Measurements from ENCODE around the gene PRDM16. TPM values are rescaled to one million over a fixed set of nuclear protein-coding genes. Genes with fewer than 3 reads are reported as not detected.

PRDM16 gene
- total RNA-seq, 1 experiment from 2014 or later, result 6.1 TPM

DNA sequence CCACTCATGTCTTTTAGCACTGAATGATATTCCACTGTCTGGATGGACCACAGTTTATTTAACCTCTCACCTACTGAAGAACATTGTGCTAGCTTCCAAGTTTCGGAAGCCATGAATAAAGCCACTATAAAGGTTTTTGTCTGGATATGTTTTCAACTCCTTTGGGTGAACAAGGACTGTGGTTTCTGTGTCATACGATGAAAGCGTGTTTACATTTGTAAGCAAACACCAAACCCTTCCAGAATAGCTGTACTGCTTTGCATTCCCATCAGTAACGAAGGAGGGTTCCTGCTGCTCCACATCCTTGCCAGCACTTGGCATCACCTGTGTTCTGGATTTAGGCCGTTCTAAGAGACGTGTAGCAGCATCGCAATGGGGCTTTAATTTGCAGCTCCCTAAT lies 374.8 kb downstream of the PRDM16 start:
- no peaks in the 10 kb centered on the region for H3K9me3 ChIP-seq (ENCODE audit: control insufficient read depth in 1 of 2, insufficient read depth in 1 of 2, low read depth in 1 of 2, low read length in 2 of 2)
- H3K9ac ChIP-seq (ENCODE audit: low read length), result no peak overlapping the region
- no peaks in the 10 kb centered on the region for H3K9me2 ChIP-seq (ENCODE audit: insufficient read depth)
- H3K4me3 ChIP-seq (replicated peaks in 1 of 2; ENCODE audit: low read depth in 1 of 2, low read length in 2 of 2), result no peak overlapping the region
- RAD21 ChIA-PET (ENCODE audit: low non-redundant PET in 1 of 2, low total read pairs in 2 of 2, uncharacterized antibody in 2 of 2, unreplicated experiment in 2 of 2), result no interaction called here
- no TSS peak for BruUV-seq (replicated peaks)
- no peaks in the 10 kb centered on the region for H3K4me1 ChIP-seq (ENCODE audit: control insufficient read depth in 1 of 2, insufficient read depth in 2 of 2, low read length in 2 of 2)
- TF ChIP-seq YY1 (IDR thresholded peaks at IDR 0.05; ENCODE audit: extremely low read depth, insufficient replicate concordance, low read depth, low read length), result no peak
- no peak for TF ChIP-seq EZH2phosphoT487 (IDR thresholded peaks at IDR 0.05; ENCODE audit: borderline replicate concordance)
- TF ChIP-seq, protein P1, sequence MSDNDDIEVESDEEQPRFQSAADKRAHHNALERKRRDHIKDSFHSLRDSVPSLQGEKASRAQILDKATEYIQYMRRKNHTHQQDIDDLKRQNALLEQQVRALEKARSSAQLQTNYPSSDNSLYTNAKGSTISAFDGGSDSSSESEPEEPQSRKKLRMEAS (IDR thresholded peaks at IDR 0.05), result no peak
- no peak for TF ChIP-seq ZNF274 (IDR thresholded peaks at IDR 0.05; ENCODE audit: low read depth, low read length)
- TF ChIP-seq SP1 (IDR thresholded peaks at IDR 0.05; ENCODE audit: low read depth), result no peak
- TF ChIP-seq EGR1 (IDR thresholded peaks at IDR 0.05; ENCODE audit: low read depth), result no peak
- TF ChIP-seq RAD21 (IDR thresholded peaks at IDR 0.05; ENCODE audit: low read depth), result no peak
- no peak for TF ChIP-seq SRF (IDR thresholded peaks at IDR 0.05; ENCODE audit: low read depth)
- TF ChIP-seq CBX3 (IDR thresholded peaks at IDR 0.05; ENCODE audit: low read depth), result no peak
- TF ChIP-seq POLR2AphosphoS5 (IDR thresholded peaks at IDR 0.05; ENCODE audit: low read depth, low read length), result no peak
- TF ChIP-seq JUND (IDR thresholded peaks at IDR 0.05), result no peak
- TF ChIP-seq EZH2 (IDR thresholded peaks at IDR 0.05), result no peak
- no peak for TF ChIP-seq ELF1 (IDR thresholded peaks at IDR 0.05; ENCODE audit: borderline replicate concordance, low read depth)
- CTCF ChIA-PET, result no interaction called here
- POLR2A ChIA-PET, result no interaction called here
- H2AFZ ChIP-seq (ENCODE audit: low read depth, low read length, poor library complexity, severe bottlenecking), result no peak overlapping the region
- H3K36me3 ChIP-seq (ENCODE audit: control insufficient read depth in 1 of 2, insufficient read depth in 2 of 2, low read length in 2 of 2), result no peaks in the 10 kb centered on the region
- ATAC-seq (no peak), DNase-seq (ENCODE audit: low read depth, low spot score) (no peak)
- intact Hi-C loops (cut with micrococcal nuclease), result no loop called here
- H3K27me3 ChIP-seq (ENCODE audit: insufficient read depth, low read length), result peaks cover 5% of the 10 kb centered on the region; the same call in 1 of the 2 replicates
- no peak overlapping the region for H3K27ac ChIP-seq (ENCODE audit: low read depth, low read length)
- no peak overlapping the region for H3K4me2 ChIP-seq (ENCODE audit: low read length)
- H4K20me1 ChIP-seq (ENCODE audit: insufficient read depth), result no peaks in the 10 kb centered on the region
- no peaks in the 10 kb centered on the region for H3K79me2 ChIP-seq (ENCODE audit: insufficient read depth, low read length)

GRCh38 chr1:3444298-3444697 lies 375.3 kb downstream of the PRDM16 start:
- BruUV-seq (replicated peaks), result no TSS peak
- DNase-seq (ENCODE audit: low read depth, low spot score), result no peak
- Histone ChIP-seq H3K4me1 (ENCODE audit: control insufficient read depth in 1 of 2, insufficient read depth in 2 of 2, low read length in 2 of 2) (no peaks in the 10 kb centered on the region), H3K9me2 (ENCODE audit: insufficient read depth) (no peaks in the 10 kb centered on the region), H3K4me2 (ENCODE audit: low read length) (no peak overlapping the region), H3K4me3 (replicated peaks in 1 of 2; ENCODE audit: low read depth in 1 of 2, low read length in 2 of 2) (no peak overlapping the region), H3K36me3 (ENCODE audit: control insufficient read depth in 1 of 2, insufficient read depth in 2 of 2, low read length in 2 of 2) (no peaks in the 10 kb centered on the region), H3K27ac (ENCODE audit: low read depth, low read length) (no peak overlapping the region), H2AFZ (ENCODE audit: low read depth, low read length, poor library complexity, severe bottlenecking) (no peak overlapping the region), H3K27me3 (ENCODE audit: insufficient read depth, low read length) (peaks cover 5% of the 10 kb centered on the region; the same call in 1 of the 2 replicates), H3K79me2 (ENCODE audit: insufficient read depth, low read length) (no peaks in the 10 kb centered on the region), H4K20me1 (ENCODE audit: insufficient read depth) (no peaks in the 10 kb centered on the region), H3K9me3 (ENCODE audit: control insufficient read depth in 1 of 2, insufficient read depth in 1 of 2, low read depth in 1 of 2, low read length in 2 of 2) (no peaks in the 10 kb centered on the region), H3K9ac (ENCODE audit: low read length) (no peak overlapping the region)
- intact Hi-C loops (cut with micrococcal nuclease), result no loop called here
- no peak for ATAC-seq
- ChIA-PET CTCF (no interaction called here), RAD21 (ENCODE audit: low non-redundant PET in 1 of 2, low total read pairs in 2 of 2, uncharacterized antibody in 2 of 2, unreplicated experiment in 2 of 2) (no interaction called here), POLR2A (no interaction called here)
- TF ChIP-seq TCF7L2 (IDR thresholded peaks at IDR 0.05; ENCODE audit: borderline replicate concordance, extremely low read depth, insufficient read depth, insufficient read length) (no peak), YY1 (IDR thresholded peaks at IDR 0.05; ENCODE audit: extremely low read depth, insufficient replicate concordance, low read depth, low read length) (no peak), ZNF274 (IDR thresholded peaks at IDR 0.05; ENCODE audit: low read depth, low read length) (no peak), POLR2AphosphoS5 (IDR thresholded peaks at IDR 0.05; ENCODE audit: low read depth, low read length) (no peak), FOSL1 (IDR thresholded peaks at IDR 0.05; ENCODE audit: low read depth) (no peak), RAD21 (IDR thresholded peaks at IDR 0.05; ENCODE audit: low read depth) (no peak), CBX3 (IDR thresholded peaks at IDR 0.05; ENCODE audit: low read depth) (no peak), CEBPB (IDR thresholded peaks at IDR 0.05; ENCODE audit: low read depth) (no peak), EZH2 (IDR thresholded peaks at IDR 0.05) (no peak), REST (IDR thresholded peaks at IDR 0.05; ENCODE audit: low read depth) (no peak), ELF1 (IDR thresholded peaks at IDR 0.05; ENCODE audit: borderline replicate concordance, low read depth) (no peak)
- TF ChIP-seq, protein P1 (IDR thresholded peaks at IDR 0.05), result no peak
